K562 (cell line): ENCODE results near the gene FAM50B.

Experiments used
- GABPA ChIP-seq: fragments of 200-800 bp; sonication (Bioruptor generic); conservative IDR thresholded peaks from 2 replicates; pipeline ENCODE4 v1.6.1; 2016; ENCODE audit warnings: low read depth, missing genetic modification characterization, missing compliant biosample characterization
- HDGF ChIP-seq: fragments of 450-650 bp; IDR thresholded peaks from 2 replicates; pipeline ENCODE4 v1.6.1; 2016
- SAFB2 ChIP-seq: fragments of 200-400 bp; formaldehyde crosslinking; IDR thresholded peaks from 2 replicates; pipeline ENCODE4 v1.6.1; 2018; ENCODE audit warnings: borderline replicate concordance, low read length, low read depth, moderate library complexity; ENCODE audit not compliant: severe bottlenecking
- TRIM24 ChIP-seq, 2 experiments: fragments of 450-650 bp; IDR thresholded peaks; 2 replicates each; pipeline ENCODE4 v1.6.1; 2016
- ZNF583 ChIP-seq: fragments of 250-450 bp; sonication (Bioruptor Pico); IDR thresholded peaks from 2 replicates; pipeline ENCODE4 v1.4.0; 2020
- TF ChIP-seq, protein P1 (sequence below): sonication (generic); formaldehyde crosslinking; IDR thresholded peaks from 2 replicates; pipeline ENCODE4 v1.9.0; 2022; ENCODE audit warnings: mild to moderate bottlenecking, missing genetic modification reagents
- TF ChIP-seq, protein P2 (sequence below), 3 experiments: IDR thresholded peaks in 2 of 3; conservative IDR thresholded peaks in 1 of 3; 2 replicates each; pipeline ENCODE4 v1.5.1; 2011 to 2012; ENCODE audit warnings: low read length in 3 of 3, mild to moderate bottlenecking in 3 of 3, control low read depth in 2 of 3, improper control_type of control experiment in 1 of 3, inconsistent platforms in 1 of 3, low read depth in 1 of 3, mixed read lengths in 1 of 3, moderate library complexity in 1 of 3; ENCODE audit not compliant: insufficient read depth in 2 of 3
- TF ChIP-seq, protein P3 (sequence below), 2 experiments: fragments of 450-650 bp in 1 of 2; sonication (generic) in 1 of 2; formaldehyde crosslinking in 1 of 2; IDR thresholded peaks in 1 of 2; conservative IDR thresholded peaks in 1 of 2; 2 replicates each; pipeline versions ENCODE4 v1.6.1 to v1.8.1; 2016 to 2023; ENCODE audit warnings: mild to moderate bottlenecking in 2 of 2, moderate library complexity in 2 of 2, inconsistent platforms in 1 of 2, missing genetic modification reagents in 1 of 2

DNA sequence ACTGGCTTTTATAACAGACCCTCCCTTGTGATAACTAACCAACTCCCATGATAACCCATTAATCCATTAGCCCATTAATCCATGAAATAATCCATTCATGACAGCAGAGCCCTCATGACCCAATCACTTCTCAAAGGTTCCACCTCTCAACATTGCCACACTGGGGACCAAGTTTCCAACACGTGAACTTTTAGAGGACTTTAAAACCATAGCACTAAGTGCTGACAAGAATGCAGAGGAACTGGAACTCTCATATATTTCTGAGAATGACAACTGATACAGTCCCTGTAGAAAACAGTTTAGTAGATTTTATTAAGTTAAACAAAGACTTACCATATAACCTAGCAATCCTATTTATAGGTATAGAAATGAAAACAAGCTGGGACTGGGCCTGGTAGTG lies 11.4 kb upstream of the FAM50B start:
- TF ChIP-seq, protein P1, sequence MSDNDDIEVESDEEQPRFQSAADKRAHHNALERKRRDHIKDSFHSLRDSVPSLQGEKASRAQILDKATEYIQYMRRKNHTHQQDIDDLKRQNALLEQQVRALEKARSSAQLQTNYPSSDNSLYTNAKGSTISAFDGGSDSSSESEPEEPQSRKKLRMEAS (CRISPR knock-in tag) = no peak
- TF ChIP-seq SAFB2 (no peak), GABPA (no peak), ZNF583 (no peak), HDGF (no peak), TRIM24 (IDR thresholded peaks at IDR 0.05) (no peak)
- TF ChIP-seq, protein P2, sequence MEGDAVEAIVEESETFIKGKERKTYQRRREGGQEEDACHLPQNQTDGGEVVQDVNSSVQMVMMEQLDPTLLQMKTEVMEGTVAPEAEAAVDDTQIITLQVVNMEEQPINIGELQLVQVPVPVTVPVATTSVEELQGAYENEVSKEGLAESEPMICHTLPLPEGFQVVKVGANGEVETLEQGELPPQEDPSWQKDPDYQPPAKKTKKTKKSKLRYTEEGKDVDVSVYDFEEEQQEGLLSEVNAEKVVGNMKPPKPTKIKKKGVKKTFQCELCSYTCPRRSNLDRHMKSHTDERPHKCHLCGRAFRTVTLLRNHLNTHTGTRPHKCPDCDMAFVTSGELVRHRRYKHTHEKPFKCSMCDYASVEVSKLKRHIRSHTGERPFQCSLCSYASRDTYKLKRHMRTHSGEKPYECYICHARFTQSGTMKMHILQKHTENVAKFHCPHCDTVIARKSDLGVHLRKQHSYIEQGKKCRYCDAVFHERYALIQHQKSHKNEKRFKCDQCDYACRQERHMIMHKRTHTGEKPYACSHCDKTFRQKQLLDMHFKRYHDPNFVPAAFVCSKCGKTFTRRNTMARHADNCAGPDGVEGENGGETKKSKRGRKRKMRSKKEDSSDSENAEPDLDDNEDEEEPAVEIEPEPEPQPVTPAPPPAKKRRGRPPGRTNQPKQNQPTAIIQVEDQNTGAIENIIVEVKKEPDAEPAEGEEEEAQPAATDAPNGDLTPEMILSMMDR (IDR thresholded peaks at IDR 0.05 in 2 of 3, conservative IDR thresholded peaks at IDR 0.05 in 1 of 3; ENCODE audit: insufficient read depth in 2 of 3, low read depth in 1 of 3, low read length in 3 of 3) = no peak
- TF ChIP-seq, protein P3, sequence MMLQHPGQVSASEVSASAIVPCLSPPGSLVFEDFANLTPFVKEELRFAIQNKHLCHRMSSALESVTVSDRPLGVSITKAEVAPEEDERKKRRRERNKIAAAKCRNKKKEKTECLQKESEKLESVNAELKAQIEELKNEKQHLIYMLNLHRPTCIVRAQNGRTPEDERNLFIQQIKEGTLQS (IDR thresholded peaks at IDR 0.05) = no peak
- TF ChIP-seq, protein P3 (CRISPR knock-in tag; conservative IDR thresholded peaks at IDR 0.05) = no peak
